Heart right ventricle (tissue), 16 donors: ENCODE measurements around the gene C2orf49. TPM values are rescaled to one million over a fixed set of nuclear protein-coding genes. Genes with fewer than 3 reads are reported as not detected.
A peak's percentile ranks its signal among the peaks of the same experiment; 100 is the strongest.

ENCODE experiments used
- ATAC-seq, 8 donors: fragments of 200-7000 bp; cut with Tn5 transposase; one replicate each; pipeline ENCODE4 v1.9.1; 2020; ENCODE audit warnings: mild to moderate bottlenecking in 8 of 8, moderate library complexity in 8 of 8, moderate number of reproducible peaks in 1 of 8
- DNase-seq, 2 donors: peaks; one replicate each; pipeline ENCODE4 v3.0.0-alpha.2; 2020
- H3K27ac ChIP-seq, 10 donors: fragments of 200-600 bp; sonication (generic) in 2 of 10; one replicate each; pipeline versions ENCODE4 v1.5.0 to v1.8.0; 2020 to 2022; ENCODE audit warnings: mild to moderate bottlenecking in 3 of 10
- H3K27me3 ChIP-seq, 7 donors: fragments of 200-600 bp; one replicate each; pipeline ENCODE4 v1.8.0; 2021 to 2022; ENCODE audit warnings: mild to moderate bottlenecking in 2 of 7
- H3K36me3 ChIP-seq, 9 donors: fragments of 200-600 bp; sonication (generic) in 1 of 9; one replicate each; pipeline versions ENCODE4 v1.5.0 to v1.8.0; 2020 to 2022; ENCODE audit warnings: mild to moderate bottlenecking in 2 of 9
- H3K4me1 ChIP-seq, 9 donors: fragments of 200-600 bp; sonication (generic) in 1 of 9; one replicate each; pipeline versions ENCODE4 v1.5.0 to v1.8.0; 2020 to 2022; ENCODE audit warnings: mild to moderate bottlenecking in 4 of 9
- H3K4me3 ChIP-seq, 10 donors: fragments of 200-600 bp; sonication (generic) in 2 of 10; one replicate each; pipeline versions ENCODE4 v1.5.0 to v1.8.0; 2020 to 2022; ENCODE audit warnings: mild to moderate bottlenecking in 7 of 10, moderate library complexity in 2 of 10
- H3K9me3 ChIP-seq, 11 donors: fragments of 200-600 bp in 10 of 11; sonication (generic) in 2 of 11; one replicate each; pipeline versions ENCODE4 v1.5.0 to v1.8.0; 2013 to 2022; ENCODE audit warnings: mild to moderate bottlenecking in 2 of 11, control low read depth in 1 of 11, moderate library complexity in 1 of 11
- WGBS, 2 donors: extraction: QIAGEN DNeasy Blood & Tissue Kit; methylation state at CpG; one replicate each; pipeline ENCODE4 v1.1.7; 2013; ENCODE audit warnings: inconsistent platforms in 1 of 2; 5-methylcytosine and 5-hydroxymethylcytosine counted together
- intact Hi-C, 10 donors: fragments of 100-400 bp; cut with DNase I; formaldehyde crosslinking; loops; one replicate each; pipeline versions ENCODE4 v1.11.1 to v1.14.2; 2022
- polyA plus RNA-seq, 2 donors: library from polyadenylated mRNA; stranded (reverse); fragments of 200-250 nt; gene quantifications; one replicate each; pipeline ENCODE4 v1.2.3, GENCODE V29; 2013
- total RNA-seq, 10 donors: library from RNA; stranded (reverse); fragmentation: NEBNext Ultra II Directional in 3 of 10; extraction: Animal tissue kit (Norgen Biotek cat#: 25700) in 3 of 10; gene quantifications; one replicate each; pipeline versions ENCODE4 v1.2.1 to v1.2.4, GENCODE V29; 2021 to 2023
- TF ChIP-seq, protein P1 (sequence below), 9 donors: fragments of 200-600 bp; sonication (generic) in 2 of 9; IDR thresholded peaks; one replicate each; pipeline versions ENCODE4 v1.5.0 to v1.8.0; 2021 to 2022; ENCODE audit warnings: antibody characterized with exemption in 9 of 9, mild to moderate bottlenecking in 5 of 9, moderate library complexity in 1 of 9
- donor health status: Arrhythmogenic right ventricular cardiomyopathy.
- donor health status: ischemic (EF 13 %, LVEDD 7.1; RV severe dilation, severe dysfunction).
- donor health status: healthy with polysubstance abuse.
- donor health status: DM: no; HTN: yes; CAD: no.
- donor health status: DM: no; HTN: no; CAD: no.
- donor health status: ischemic (EF 25% LVEDD 6.9; RV normal size, moderate dysfunction).
- donor health status: ischemic (EF 25% LVEDD 5.7; RV mildly dilated, moderate dysfunction).
- donor health status: healthy.
- donor health status: DM: yes; HTN: yes; CAD: no.
- donor health status: Ischemic cardiomyopathy.
- donor health status: ischemic (EF 35%, LVEDD 5.7; RV mildly dilated, moderate dysfunction).
- donor health status: nonischemic (EF 11% LVEDD 7.7; RV severe dilation, severe dysfunction).
- donor health status: DM: yes; HTN: yes; CAD: no.
- donor health status: PGD.
- donor health status: ischemic (EF 29% LVEDD 5.4; RV normal size, mild dysfunction).
- donor health status: nonischemic (EF 23%, LVEDD 6.1; RV moderate dilation, normal function).

C2orf49 gene
- total and polyA plus RNA-seq, 12 donors: 9.0 to 22.9 (median 16.2) TPM

DNA sequence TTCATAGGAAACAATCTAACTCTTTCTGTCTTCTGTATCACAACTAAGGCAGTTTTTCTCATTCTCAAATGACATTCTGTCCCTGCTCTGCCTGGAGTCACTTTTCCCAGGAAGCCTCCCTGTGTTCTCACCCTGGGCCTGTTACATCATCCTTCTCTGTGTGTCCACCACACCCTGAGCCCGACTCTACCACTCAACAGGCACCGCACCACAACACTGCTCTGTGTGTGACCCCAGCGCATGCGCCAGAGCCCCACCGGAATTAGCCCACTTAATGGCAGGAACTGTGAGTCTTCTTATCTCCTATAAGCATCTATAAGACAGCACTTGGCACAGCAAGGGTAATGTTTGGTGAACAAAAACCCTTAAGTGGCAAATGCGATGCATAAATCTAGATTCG, 40.1 kb upstream of the C2orf49 start:
- Histone ChIP-seq H3K27me3 (no peaks in the 10 kb centered on the region), H3K4me3 (no peak overlapping the region), H3K36me3 (peaks cover 0 to 73% (median 13%) of the 10 kb centered on the region in 9 donors), H3K9me3 (no peaks in the 10 kb centered on the region), H3K4me1 (peaks cover 0 to 4% (median 0%) of the 10 kb centered on the region in 9 donors), H3K27ac (no peak overlapping the region)
- TF ChIP-seq, protein P1, sequence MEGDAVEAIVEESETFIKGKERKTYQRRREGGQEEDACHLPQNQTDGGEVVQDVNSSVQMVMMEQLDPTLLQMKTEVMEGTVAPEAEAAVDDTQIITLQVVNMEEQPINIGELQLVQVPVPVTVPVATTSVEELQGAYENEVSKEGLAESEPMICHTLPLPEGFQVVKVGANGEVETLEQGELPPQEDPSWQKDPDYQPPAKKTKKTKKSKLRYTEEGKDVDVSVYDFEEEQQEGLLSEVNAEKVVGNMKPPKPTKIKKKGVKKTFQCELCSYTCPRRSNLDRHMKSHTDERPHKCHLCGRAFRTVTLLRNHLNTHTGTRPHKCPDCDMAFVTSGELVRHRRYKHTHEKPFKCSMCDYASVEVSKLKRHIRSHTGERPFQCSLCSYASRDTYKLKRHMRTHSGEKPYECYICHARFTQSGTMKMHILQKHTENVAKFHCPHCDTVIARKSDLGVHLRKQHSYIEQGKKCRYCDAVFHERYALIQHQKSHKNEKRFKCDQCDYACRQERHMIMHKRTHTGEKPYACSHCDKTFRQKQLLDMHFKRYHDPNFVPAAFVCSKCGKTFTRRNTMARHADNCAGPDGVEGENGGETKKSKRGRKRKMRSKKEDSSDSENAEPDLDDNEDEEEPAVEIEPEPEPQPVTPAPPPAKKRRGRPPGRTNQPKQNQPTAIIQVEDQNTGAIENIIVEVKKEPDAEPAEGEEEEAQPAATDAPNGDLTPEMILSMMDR (IDR thresholded peaks at IDR 0.05): no peak
- no peak for DNase-seq
- 84 to 90% methylated on average over 7 of the region's 7 CpGs for WGBS, 2 donors
- intact Hi-C loops: loop anchor here in 1 of 10 donors (5.0 kb wide), 1 partner anchor 180 kb away; no protein-coding TSS in a partner anchor
- peak in 2 of 8 donors; percentile 20 to 42 for ATAC-seq

GRCh38 chr2:105298017-105298416, 39.3 kb upstream of the C2orf49 start:
- no peaks in the 10 kb centered on the region for H3K27me3 ChIP-seq
- H3K4me3 ChIP-seq: no peak overlapping the region
- DNase-seq: no peak
- intact Hi-C loops: loop anchor here in 1 of 10 donors (5.0 kb wide), 1 partner anchor 181 kb away; no protein-coding TSS in a partner anchor
- no peak overlapping the region for H3K27ac ChIP-seq
- ATAC-seq: peak in 1 of 8 donors; percentile 19
- WGBS, 2 donors: 95% methylated on average over 3 of the region's 3 CpGs
- peaks cover 0 to 4% (median 0%) of the 10 kb centered on the region in 9 donors for H3K4me1 ChIP-seq
- TF ChIP-seq, protein P1 (IDR thresholded peaks at IDR 0.05): no peak
- no peaks in the 10 kb centered on the region for H3K9me3 ChIP-seq
- peaks cover 0 to 70% (median 13%) of the 10 kb centered on the region in 9 donors for H3K36me3 ChIP-seq

DNA sequence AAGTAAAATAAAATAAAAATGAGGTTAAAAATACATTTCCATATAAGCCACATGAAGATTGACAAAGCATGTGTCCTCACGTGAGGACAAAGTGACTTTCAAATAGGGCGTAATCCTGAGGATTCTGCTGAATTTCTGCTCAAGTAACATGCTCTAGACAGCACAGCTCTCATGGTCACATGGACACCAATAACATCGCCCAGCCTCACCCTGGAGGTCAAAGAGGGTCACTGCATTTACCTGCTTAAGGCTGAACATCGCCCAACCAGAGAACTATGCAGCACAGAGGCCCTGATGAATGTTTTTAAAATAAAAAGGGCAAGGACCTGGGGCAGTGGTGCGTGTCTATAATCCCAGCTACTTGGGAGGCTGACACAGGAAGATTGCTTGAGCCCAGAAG, 38.0 kb upstream of the C2orf49 start:
- WGBS, 2 donors: 90 to 95% methylated on average over 5 of the region's 5 CpGs
- ATAC-seq (no peak), DNase-seq (no peak)
- no peaks in the 10 kb centered on the region for H3K27me3 ChIP-seq
- H3K4me1 ChIP-seq: peaks cover 0 to 4% (median 0%) of the 10 kb centered on the region in 9 donors
- H3K9me3 ChIP-seq: no peaks in the 10 kb centered on the region
- intact Hi-C loops: loop anchor here in 1 of 10 donors (5.0 kb wide), 1 partner anchor 182 kb away; no protein-coding TSS in a partner anchor
- peaks cover 0 to 57% (median 13%) of the 10 kb centered on the region in 9 donors for H3K36me3 ChIP-seq
- no peak overlapping the region for H3K27ac ChIP-seq
- H3K4me3 ChIP-seq: no peak overlapping the region
- TF ChIP-seq, protein P1 (IDR thresholded peaks at IDR 0.05): peak in 1 of 9 donors; percentile 8

GRCh38 chr2:105301646-105302045, 35.7 kb upstream of the C2orf49 start:
- WGBS, 2 donors: 96% methylated on average over 3 of the region's 3 CpGs
- intact Hi-C loops: no loop called here
- no peaks in the 10 kb centered on the region for H3K27me3 ChIP-seq
- H3K9me3 ChIP-seq: no peaks in the 10 kb centered on the region
- TF ChIP-seq, protein P1 (IDR thresholded peaks at IDR 0.05): no peak
- no peak overlapping the region for H3K27ac ChIP-seq
- H3K36me3 ChIP-seq: peaks cover 0 to 55% (median 9%) of the 10 kb centered on the region in 9 donors
- ATAC-seq (no peak), DNase-seq (no peak)
- H3K4me1 ChIP-seq: peaks cover 0 to 1% (median 0%) of the 10 kb centered on the region in 9 donors
- no peak overlapping the region for H3K4me3 ChIP-seq
